ENCODE data around the gene RASSF4.
"Not testable (repeated sequence)": the region's sequence is repeated elsewhere in the genome, so short reads cannot be mapped to it uniquely, and the experiment has no call there.

RASSF4 gene

GRCh38 chr10:45001381-45002148 is 42.0 kb downstream of the RASSF4 start:
- peak in 14 of 51 donors; percentile 35 to 75 (median 56) for DNase-seq

- no peak for DNase-seq
Measured at GRCh38 chr10:45003432-45004000, 43.9 kb downstream of the RASSF4 start.

- no peak for DNase-seq
Measured at GRCh38 chr10:45004661-45005060, 45.1 kb downstream of the RASSF4 start.

DNA sequence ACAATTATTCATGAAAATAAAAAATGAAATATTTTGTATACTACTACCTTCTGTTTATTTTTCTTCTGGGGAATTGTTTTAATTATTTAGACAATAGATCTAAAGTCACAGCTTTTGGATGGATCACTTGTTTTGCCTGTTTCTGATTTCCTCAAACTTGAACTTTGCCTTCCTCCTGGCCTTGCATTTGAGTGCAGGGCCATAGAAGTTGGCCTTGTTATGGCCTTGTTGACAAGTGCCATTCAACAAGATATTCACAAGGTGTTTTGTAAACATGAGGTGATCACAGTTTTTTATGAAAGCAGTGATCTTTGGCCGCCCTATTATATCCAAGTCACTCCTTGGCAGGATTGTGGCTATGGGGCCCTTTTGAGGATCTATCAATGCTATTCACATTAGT is 45.7 kb downstream of the RASSF4 start:
- no peak for DNase-seq

- no peak for DNase-seq
Measured at GRCh38 chr10:45006276-45007030, 46.9 kb downstream of the RASSF4 start.

GRCh38 chr10:45008524-45009161 is 49.0 kb downstream of the RASSF4 start:
- DNase-seq = peak in 9 of 51 donors; percentile 19 to 82 (median 27)

GRCh38 chr10:45014557-45014956 is 55.0 kb downstream of the RASSF4 start:
- not testable (repeated sequence) for DNase-seq

- no peak for DNase-seq
Measured at GRCh38 chr10:45015590-45015989, 56.0 kb downstream of the RASSF4 start.

DNA sequence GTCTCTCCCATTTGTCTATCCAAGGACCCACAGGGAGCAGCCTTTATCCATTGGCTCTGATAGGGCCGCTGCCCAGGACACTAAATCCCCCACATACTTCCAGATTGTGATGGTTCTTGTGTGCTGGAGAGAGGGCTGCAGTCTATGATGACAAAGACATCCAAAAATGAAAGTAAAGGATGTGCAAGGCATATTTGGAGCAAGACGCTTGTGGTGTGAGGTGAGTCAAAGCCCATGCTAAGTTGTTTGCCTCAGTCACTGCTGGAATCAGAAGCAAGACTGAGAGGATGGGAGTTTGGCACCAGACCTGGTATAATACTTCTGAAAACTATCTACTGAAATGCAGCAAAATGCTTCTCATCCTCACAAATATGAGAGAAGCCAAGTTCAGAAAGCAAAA is 63.8 kb downstream of the RASSF4 start:
- DNase-seq = no peak

DNA sequence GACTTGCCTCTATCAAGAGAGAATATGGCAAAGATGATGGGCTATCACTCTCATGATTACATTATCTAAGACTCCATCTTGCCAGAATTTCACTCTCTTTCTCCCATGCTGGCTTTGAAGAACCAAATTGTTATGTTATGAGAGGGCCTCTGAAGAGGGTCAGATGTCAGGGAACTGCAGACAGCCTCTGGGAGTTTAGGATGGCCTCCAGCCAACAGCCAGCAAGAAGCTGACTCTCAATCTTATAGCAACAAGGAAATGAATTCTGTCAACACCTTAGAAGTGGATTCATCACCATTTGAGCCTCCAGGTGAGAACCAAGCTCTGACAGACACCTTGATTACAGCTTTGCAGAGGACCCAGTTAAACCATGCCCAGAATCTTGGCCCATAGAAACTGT is 74.7 kb downstream of the RASSF4 start:
- no peak for DNase-seq

DNA sequence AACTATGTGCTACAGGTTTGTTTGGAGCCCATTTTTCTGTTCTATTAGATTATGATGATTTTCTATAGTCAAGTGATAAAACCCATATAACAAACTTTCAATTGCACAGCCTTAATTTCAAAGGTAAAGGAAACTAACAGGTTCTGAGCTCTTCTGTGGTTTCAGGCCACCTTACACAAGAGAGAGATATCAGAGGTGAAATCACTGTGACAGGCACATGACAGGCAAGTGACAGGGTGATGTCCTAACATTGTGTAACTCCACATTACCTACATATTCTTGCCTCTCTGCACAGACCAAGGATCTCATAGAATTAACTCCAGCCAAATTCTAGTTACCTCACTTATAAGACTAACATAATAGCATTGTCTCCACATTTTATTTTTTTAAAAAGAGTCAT is 76.1 kb downstream of the RASSF4 start:
- no peak for DNase-seq

DNA sequence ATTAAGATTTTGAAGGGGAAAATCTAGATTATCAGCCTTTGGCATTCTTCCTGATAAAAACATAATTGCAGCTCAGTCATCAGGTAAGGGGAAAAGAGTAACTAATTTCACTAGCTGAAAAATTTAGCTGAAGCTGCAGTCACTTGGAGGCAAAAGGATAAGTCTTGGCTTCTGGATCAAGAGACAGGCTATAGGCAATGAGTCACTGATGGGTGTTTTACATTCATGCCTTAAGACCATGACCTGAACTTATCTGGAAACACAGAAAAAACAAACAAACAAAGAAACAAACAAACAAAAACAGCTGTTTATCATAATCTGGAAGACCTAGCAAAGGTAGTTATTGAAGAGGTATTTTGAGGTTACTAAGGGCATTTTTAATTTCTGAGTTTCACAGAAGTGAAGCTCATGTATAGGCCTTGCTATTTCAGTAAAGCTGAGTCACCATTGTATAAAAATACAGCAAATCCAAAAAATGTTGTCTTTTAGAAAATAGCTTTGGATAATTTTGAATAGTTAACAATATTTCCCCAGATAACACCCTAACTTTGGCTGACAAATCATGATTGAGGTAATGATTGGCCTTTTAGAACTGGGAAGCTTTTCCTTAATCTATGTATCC is 81.4 kb downstream of the RASSF4 start:
- DNase-seq = no peak

GRCh38 chr10:45044290-45044689 is 84.7 kb downstream of the RASSF4 start:
- DNase-seq = no peak

Data from hypothalamus (tissue), 51 donors.